ENCODE results near the gene MDM4.

DNA sequence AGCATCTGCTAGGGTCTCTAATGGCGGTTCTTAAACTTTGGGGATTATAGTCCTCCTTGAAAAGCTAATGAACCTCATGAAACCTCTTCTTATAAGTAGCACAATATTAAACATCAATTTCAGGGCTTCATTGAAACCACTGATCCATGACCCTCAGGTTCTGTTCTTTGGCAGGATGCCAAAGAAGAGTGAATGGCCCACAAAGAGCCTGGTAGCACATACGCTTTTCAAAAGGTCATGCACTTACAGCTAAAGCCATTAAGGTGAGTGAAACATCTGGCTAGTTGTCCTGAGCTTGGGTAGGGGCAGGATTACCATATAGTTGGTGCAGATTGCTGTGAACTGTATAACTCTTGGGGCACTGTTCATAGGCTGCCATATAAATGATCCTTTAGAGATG, 42.3 kb downstream of the MDM4 start:
- TF ChIP-seq RNF2 (IDR thresholded peaks at IDR 0.05; ENCODE audit: borderline replicate concordance, low read depth) (no peak), RARB (CRISPR knock-in tag; IDR thresholded peaks at IDR 0.05) (no peak), EP300 (IDR thresholded peaks at IDR 0.05) (no peak), POLR2A (IDR thresholded peaks at IDR 0.05; ENCODE audit: low read length) (no peak), ELK1 (IDR thresholded peaks at IDR 0.05; ENCODE audit: low read depth, low read length) (no peak), NPAS2 (CRISPR knock-in tag; IDR thresholded peaks at IDR 0.05; ENCODE audit: borderline replicate concordance) (no peak), RCOR1 (IDR thresholded peaks at IDR 0.05; ENCODE audit: low read depth, low read length) (no peak), CHD2 (IDR thresholded peaks at IDR 0.05; ENCODE audit: low read length, partially characterized antibody) (no peak), CBX8 (IDR thresholded peaks at IDR 0.05) (no peak), ESRRA (IDR thresholded peaks at IDR 0.05; ENCODE audit: borderline replicate concordance, low read length) (no peak)
- TF ChIP-seq, protein P1, sequence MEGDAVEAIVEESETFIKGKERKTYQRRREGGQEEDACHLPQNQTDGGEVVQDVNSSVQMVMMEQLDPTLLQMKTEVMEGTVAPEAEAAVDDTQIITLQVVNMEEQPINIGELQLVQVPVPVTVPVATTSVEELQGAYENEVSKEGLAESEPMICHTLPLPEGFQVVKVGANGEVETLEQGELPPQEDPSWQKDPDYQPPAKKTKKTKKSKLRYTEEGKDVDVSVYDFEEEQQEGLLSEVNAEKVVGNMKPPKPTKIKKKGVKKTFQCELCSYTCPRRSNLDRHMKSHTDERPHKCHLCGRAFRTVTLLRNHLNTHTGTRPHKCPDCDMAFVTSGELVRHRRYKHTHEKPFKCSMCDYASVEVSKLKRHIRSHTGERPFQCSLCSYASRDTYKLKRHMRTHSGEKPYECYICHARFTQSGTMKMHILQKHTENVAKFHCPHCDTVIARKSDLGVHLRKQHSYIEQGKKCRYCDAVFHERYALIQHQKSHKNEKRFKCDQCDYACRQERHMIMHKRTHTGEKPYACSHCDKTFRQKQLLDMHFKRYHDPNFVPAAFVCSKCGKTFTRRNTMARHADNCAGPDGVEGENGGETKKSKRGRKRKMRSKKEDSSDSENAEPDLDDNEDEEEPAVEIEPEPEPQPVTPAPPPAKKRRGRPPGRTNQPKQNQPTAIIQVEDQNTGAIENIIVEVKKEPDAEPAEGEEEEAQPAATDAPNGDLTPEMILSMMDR (IDR thresholded peaks at IDR 0.05) = no peak
- TF ChIP-seq, protein P2, sequence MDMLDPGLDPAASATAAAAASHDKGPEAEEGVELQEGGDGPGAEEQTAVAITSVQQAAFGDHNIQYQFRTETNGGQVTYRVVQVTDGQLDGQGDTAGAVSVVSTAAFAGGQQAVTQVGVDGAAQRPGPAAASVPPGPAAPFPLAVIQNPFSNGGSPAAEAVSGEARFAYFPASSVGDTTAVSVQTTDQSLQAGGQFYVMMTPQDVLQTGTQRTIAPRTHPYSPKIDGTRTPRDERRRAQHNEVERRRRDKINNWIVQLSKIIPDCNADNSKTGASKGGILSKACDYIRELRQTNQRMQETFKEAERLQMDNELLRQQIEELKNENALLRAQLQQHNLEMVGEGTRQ (IDR thresholded peaks at IDR 0.05) = no peak
- TF ChIP-seq, protein P3, sequence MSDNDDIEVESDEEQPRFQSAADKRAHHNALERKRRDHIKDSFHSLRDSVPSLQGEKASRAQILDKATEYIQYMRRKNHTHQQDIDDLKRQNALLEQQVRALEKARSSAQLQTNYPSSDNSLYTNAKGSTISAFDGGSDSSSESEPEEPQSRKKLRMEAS (IDR thresholded peaks at IDR 0.05) = no peak

All from A549 (cell line).